IMR-90 (cell line): ENCODE data around the gene MAP3K9. TPM values are rescaled to one million over a fixed set of nuclear protein-coding genes. Genes with fewer than 3 reads are reported as not detected.

Source experiments
- ATAC-seq: fragments of 200-7000 bp; cut with Tn5 transposase; 2 replicates; pipeline ENCODE4 v1.9.1; 2020; ENCODE audit warnings: low read depth, mild to moderate bottlenecking, moderate library complexity
- BruUV-seq: library from RNA; stranded (reverse); fragments of 400-500 nt; replicated peaks from 2 replicates; lab custom pipeline; 2021; lab: Mats Ljungman, UMichigan
- CTCF ChIA-PET: fragments of 300-600 bp; formaldehyde crosslinking; extraction: SDS; loops from one replicate; lab custom pipeline; 2021; ENCODE audit warnings: antibody characterized with exemption; lab: Yijun Ruan, JAX
- POLR2A ChIA-PET: fragments of 300-600 bp; sonication (Branson Sonifier 250); formaldehyde crosslinking; loops from one replicate; lab custom pipeline; 2022; ENCODE audit warnings: antibody characterized with exemption; ENCODE audit not compliant: unreplicated experiment; lab: Charles Lee
- DNase-seq: peaks from one replicate; pipeline ENCODE4 v3.0.0; 2013
- H2AFZ ChIP-seq: replicated peaks from 2 replicates; pipeline ENCODE3; 2013; ENCODE audit warnings: low read length, mild to moderate bottlenecking; ENCODE audit not compliant: poor library complexity
- H2AK5ac ChIP-seq: 2 replicates; pipeline ENCODE4 v1.6.1; 2013; ENCODE audit warnings: low read depth, low read length, inconsistent platforms
- H2AK9ac ChIP-seq: replicated peaks from 2 replicates; pipeline ENCODE3; 2013; ENCODE audit warnings: mild to moderate bottlenecking, low read depth, low read length, moderate library complexity; ENCODE audit not compliant: poor library complexity
- H2BK120ac ChIP-seq: 2 replicates; pipeline ENCODE4 v1.6.1; 2013; ENCODE audit warnings: low read depth, low read length, inconsistent platforms
- H2BK15ac ChIP-seq: 3 replicates; pipeline ENCODE4 v1.6.1; 2013; ENCODE audit warnings: low read depth, low read length, inconsistent platforms
- H2BK20ac ChIP-seq: 2 replicates; pipeline ENCODE4 v1.6.1; 2013; ENCODE audit warnings: low read depth, mild to moderate bottlenecking, inconsistent platforms, low read length, moderate library complexity
- H2BK5ac ChIP-seq: 2 replicates; pipeline ENCODE4 v1.6.1; 2013; ENCODE audit warnings: mild to moderate bottlenecking, low read depth, low read length, inconsistent platforms; ENCODE audit not compliant: poor library complexity, severe bottlenecking
- H3K14ac ChIP-seq: replicated peaks from 2 replicates; pipeline ENCODE4 v1.6.1; 2013; ENCODE audit warnings: low read depth, low read length, inconsistent platforms
- H3K18ac ChIP-seq: 2 replicates; pipeline ENCODE4 v1.6.1; 2013; ENCODE audit warnings: low read depth, low read length, control low read depth
- H3K23ac ChIP-seq: 2 replicates; pipeline ENCODE4 v1.6.1; 2013; ENCODE audit warnings: low read depth, low read length, inconsistent platforms
- H3K27ac ChIP-seq: 2 replicates; pipeline ENCODE4 v1.5.1; 2013; ENCODE audit warnings: mild to moderate bottlenecking, control low read depth, low read length; ENCODE audit not compliant: insufficient read depth
- H3K27me3 ChIP-seq: 2 replicates; pipeline ENCODE4 v1.6.1; 2013; ENCODE audit warnings: low read length; ENCODE audit not compliant: control insufficient read depth, insufficient read depth
- H3K36me3 ChIP-seq: 2 replicates; pipeline ENCODE4 v1.6.1; 2013; ENCODE audit warnings: low read length, mixed read lengths; ENCODE audit not compliant: control insufficient read depth, insufficient read depth
- H3K4ac ChIP-seq: 2 replicates; pipeline ENCODE4 v1.6.1; 2013; ENCODE audit warnings: low read depth, low read length, inconsistent platforms
- H3K4me1 ChIP-seq: 2 replicates; pipeline ENCODE4 v1.6.1; 2013; ENCODE audit warnings: low read length, mixed read lengths; ENCODE audit not compliant: control insufficient read depth, insufficient read depth
- H3K4me2 ChIP-seq: 2 replicates; pipeline ENCODE4 v1.6.1; 2013; ENCODE audit warnings: low read depth, mild to moderate bottlenecking, control low read depth, low read length, moderate library complexity
- H3K4me3 ChIP-seq: 2 replicates; pipeline ENCODE4 v1.5.1; 2013; ENCODE audit warnings: low read depth, mild to moderate bottlenecking, control low read depth, low read length, moderate library complexity; ENCODE audit not compliant: insufficient read depth
- H3K56ac ChIP-seq: 2 replicates; pipeline ENCODE4 v1.6.1; 2013; ENCODE audit warnings: low read length, inconsistent platforms; ENCODE audit not compliant: insufficient read depth; ENCODE audit errors: extremely low read depth
- H3K79me1 ChIP-seq, 2 experiments: 2 replicates each; pipeline ENCODE4 v1.6.1; 2013; ENCODE audit warnings: low read length in 2 of 2, inconsistent platforms in 1 of 2, low read depth in 1 of 2
- H3K9ac ChIP-seq: 2 replicates; pipeline ENCODE4 v1.6.1; 2013; ENCODE audit warnings: low read depth, low read length, control low read depth
- H3K9me1 ChIP-seq: 2 replicates; pipeline ENCODE4 v1.6.1; 2013; ENCODE audit warnings: low read length, inconsistent platforms; ENCODE audit not compliant: insufficient read depth
- H3K9me3 ChIP-seq: 2 replicates; pipeline ENCODE4 v1.6.1; 2013; ENCODE audit warnings: low read length; ENCODE audit not compliant: control insufficient read depth, insufficient read depth
- H4K20me1 ChIP-seq: 2 replicates; pipeline ENCODE4 v1.6.1; 2013; ENCODE audit warnings: low read length, inconsistent platforms; ENCODE audit not compliant: insufficient read depth
- H4K5ac ChIP-seq: 2 replicates; pipeline ENCODE4 v1.6.1; 2013; ENCODE audit warnings: mild to moderate bottlenecking, low read depth, low read length, control low read depth
- H4K8ac ChIP-seq, 2 experiments: 2 replicates each; pipeline ENCODE4 v1.6.1; 2013; ENCODE audit warnings: low read depth in 2 of 2, low read length in 2 of 2, control low read depth in 1 of 2, inconsistent platforms in 1 of 2
- H4K91ac ChIP-seq: 2 replicates; pipeline ENCODE4 v1.6.1; 2013; ENCODE audit warnings: low read depth, low read length, inconsistent platforms; ENCODE audit not compliant: insufficient read depth
- BHLHE40 ChIP-seq: fragments of 150-350 bp; IDR thresholded peaks from 2 replicates; pipeline ENCODE4 v1.6.1; 2016; ENCODE audit warnings: mild to moderate bottlenecking, low read depth, low read length
- CEBPB ChIP-seq: IDR thresholded peaks from 2 replicates; pipeline ENCODE4 v1.6.1; 2012; ENCODE audit warnings: low read depth, low read length, improper control_type of control experiment
- CHD1 ChIP-seq: IDR thresholded peaks from 2 replicates; pipeline ENCODE4 v1.6.1; 2012; ENCODE audit warnings: low read depth, low read length, improper control_type of control experiment
- CTCF ChIP-seq: conservative IDR thresholded peaks from 2 replicates; pipeline ENCODE4 v1.5.1; 2012; ENCODE audit warnings: mild to moderate bottlenecking, low read depth, low read length, improper control_type of control experiment
- FOS ChIP-seq: fragments of 150-350 bp; IDR thresholded peaks from 2 replicates; pipeline ENCODE4 v1.6.1; 2016; ENCODE audit warnings: low read depth, low read length
- MAFK ChIP-seq: IDR thresholded peaks from 2 replicates; pipeline ENCODE4 v1.6.1; 2012; ENCODE audit warnings: low read depth, low read length, improper control_type of control experiment
- MAZ ChIP-seq: IDR thresholded peaks from 2 replicates; pipeline ENCODE4 v1.6.1; 2012; ENCODE audit warnings: low read depth, mild to moderate bottlenecking, low read length, improper control_type of control experiment, moderate library complexity, borderline replicate concordance
- MXI1 ChIP-seq: IDR thresholded peaks from 2 replicates; pipeline ENCODE4 v1.6.1; 2012; ENCODE audit warnings: low read depth, mild to moderate bottlenecking, low read length, moderate library complexity, borderline replicate concordance
- NFE2L2 ChIP-seq: fragments of 150-350 bp; IDR thresholded peaks from 2 replicates; pipeline ENCODE4 v1.6.1; 2016; ENCODE audit warnings: low read depth, mild to moderate bottlenecking, low read length
- RCOR1 ChIP-seq: IDR thresholded peaks from 2 replicates; pipeline ENCODE4 v1.6.1; 2012; ENCODE audit warnings: mild to moderate bottlenecking, low read length, improper control_type of control experiment; ENCODE audit not compliant: insufficient replicate concordance
- SMC3 ChIP-seq: fragments of 150-350 bp; IDR thresholded peaks from 2 replicates; pipeline ENCODE4 v1.6.1; 2016; ENCODE audit warnings: low read depth, mild to moderate bottlenecking, antibody characterized with exemption, low read length, moderate library complexity
- USF2 ChIP-seq: fragments of 150-350 bp; IDR thresholded peaks from 2 replicates; pipeline ENCODE4 v1.6.1; 2017; ENCODE audit warnings: mild to moderate bottlenecking, antibody characterized with exemption, low read length, low read depth
- WGBS, 2 experiments: methylation state at CpG; one replicate each; pipeline versions ENCODE4 v1.1.5 to v1.1.7; 2013; ENCODE audit warnings: missing lambda C conversion rate in 2 of 2; ENCODE audit not compliant: insufficient read length in 1 of 2; ENCODE audit errors: extremely low coverage in 2 of 2; 5-methylcytosine and 5-hydroxymethylcytosine counted together
- dilution Hi-C: fragments of 300-500 bp; cut with HindIII; formaldehyde crosslinking; loops from one replicate; pipeline ENCODE4 v1.14.3; 2018; ENCODE audit warnings: low sequenced_read_pairs; ENCODE audit not compliant: unreplicated experiment
- in situ Hi-C: fragments of 300-500 bp; cut with MboI; formaldehyde crosslinking; loops from 3 replicates; pipeline ENCODE4 v1.14.3; 2019; ENCODE audit warnings: low sequenced_read_pairs, inconsistent platforms, mixed read lengths
- intact Hi-C: fragments of 100-400 bp; cut with micrococcal nuclease; formaldehyde crosslinking; loops from 2 replicates; pipeline ENCODE4 v1.10.0; 2022
- polyA plus RNA-seq, 3 experiments: library from polyadenylated mRNA; depleted of rRNA; stranded (reverse); fragments of >200 nt; gene quantifications; 2 replicates each; pipeline ENCODE4 v1.2.3, GENCODE V29; 2012; ENCODE audit warnings: low replicate concordance in 1 of 3
- total RNA-seq: library from RNA; depleted of rRNA; stranded (reverse); fragments of >200 nt; gene quantifications from 2 replicates; pipeline ENCODE4 v1.2.3, GENCODE V29; 2012

MAP3K9 gene
- total and polyA plus RNA-seq, 2 of the 4 experiments (the other 2 are of a cell fraction), result 0.17 to 0.18 TPM

GRCh38 chr14:70803321-70804310, 5.7 kb downstream of the MAP3K9 start:
- Histone ChIP-seq H2BK5ac (no peak overlapping the region), H2BK120ac (no peak overlapping the region), H3K9me3 (no peaks in the 10 kb centered on the region), H3K4me1 (no peaks in the 10 kb centered on the region), H3K4ac (no peak overlapping the region), H2AFZ (no peak overlapping the region), H3K14ac (no peak overlapping the region), H4K5ac (no peak overlapping the region), H4K91ac (no peak overlapping the region), H2BK15ac (no peak overlapping the region), H3K36me3 (no peaks in the 10 kb centered on the region), H2BK20ac (no peak overlapping the region), H3K56ac (no peak overlapping the region), H3K18ac (no peak overlapping the region), H2AK5ac (no peak overlapping the region), H3K9me1 (no peaks in the 10 kb centered on the region), H3K79me1 (no peaks in the 10 kb centered on the region), H3K27ac (no peak overlapping the region), H3K4me3 (no peak overlapping the region), H3K9ac (no peak overlapping the region), H4K20me1 (no peaks in the 10 kb centered on the region), H2AK9ac (no peak overlapping the region), H4K8ac (no peak overlapping the region), H3K4me2 (no peak overlapping the region), H3K23ac (no peak overlapping the region), H3K27me3 (peaks cover 14% of the 10 kb centered on the region)
- DNase-seq (no peak), ATAC-seq (no peak)
- TF ChIP-seq CHD1 (no peak), USF2 (no peak), MAFK (no peak), NFE2L2 (no peak), MXI1 (no peak), BHLHE40 (no peak), RCOR1 (no peak), FOS (no peak), SMC3 (no peak), CTCF (no peak), CEBPB (no peak), MAZ (no peak)
- dilution Hi-C loops, result no loop called here
- BruUV-seq, result no TSS peak
- in situ Hi-C loops, result no loop called here
- intact Hi-C loops, result no loop called here
- ChIA-PET CTCF (interaction anchor here (0.7 kb wide), 1 partner anchor 187 kb away, joined by 3 read pairs; no protein-coding TSS in a partner anchor), POLR2A (no interaction called here)
- no CpG with 5 or more reads among the region's 3 CpGs for WGBS, 2 experiments
